Measurements from ENCODE around the gene PYGM. TPM values are rescaled to one million over a fixed set of nuclear protein-coding genes. Genes with fewer than 3 reads are reported as not detected.

Gene PYGM
- polyA plus RNA-seq, 4 donors = 1.6 to 3.0 (median 2.1) TPM

- no peak for DNase-seq (ENCODE audit: low read depth in 4 of 4, low spot score in 2 of 4)
Measured at GRCh38 chr11:64754919-64755662, 4.7 kb downstream of the PYGM start.

- no peak for DNase-seq (ENCODE audit: low read depth in 4 of 4, low spot score in 2 of 4)
Measured at GRCh38 chr11:64754124-64754918, 5.5 kb downstream of the PYGM start.

- no peak for DNase-seq (ENCODE audit: low read depth in 4 of 4, low spot score in 2 of 4)
Measured at GRCh38 chr11:64753380-64754123, 6.2 kb downstream of the PYGM start.

- DNase-seq (ENCODE audit: low read depth in 4 of 4, low spot score in 2 of 4) = no peak
Measured at GRCh38 chr11:64753019-64753379, 6.8 kb downstream of the PYGM start.

- no peak for DNase-seq (ENCODE audit: low read depth in 4 of 4, low spot score in 2 of 4)
Measured at GRCh38 chr11:64752175-64752970, 7.4 kb downstream of the PYGM start.

- DNase-seq (ENCODE audit: low read depth in 4 of 4, low spot score in 2 of 4) = no peak
Measured at GRCh38 chr11:64751580-64751979, 8.2 kb downstream of the PYGM start.

GRCh38 chr11:64751136-64751535, 8.6 kb downstream of the PYGM start:
- no peak for DNase-seq (ENCODE audit: low read depth in 4 of 4, low spot score in 2 of 4)

- no peak for DNase-seq (ENCODE audit: low read depth in 4 of 4, low spot score in 2 of 4)
Measured at GRCh38 chr11:64750361-64751054, 9.3 kb downstream of the PYGM start.

- DNase-seq (ENCODE audit: low read depth in 4 of 4, low spot score in 2 of 4) = no peak
Measured at GRCh38 chr11:64747961-64748665, 11.7 kb downstream of the PYGM start.

- no peak for DNase-seq (ENCODE audit: low read depth in 4 of 4, low spot score in 2 of 4)
Measured at GRCh38 chr11:64746486-64746885, 13.3 kb downstream of the PYGM start.

GRCh38 chr11:64745521-64746328, 14.0 kb downstream of the PYGM start:
- DNase-seq (ENCODE audit: low read depth in 4 of 4, low spot score in 2 of 4) = no peak

- DNase-seq (ENCODE audit: low read depth in 4 of 4, low spot score in 2 of 4) = no peak
Measured at GRCh38 chr11:64745189-64745520, 14.6 kb downstream of the PYGM start.

GRCh38 chr11:64744544-64745188, 15.1 kb downstream of the PYGM start:
- DNase-seq (ENCODE audit: low read depth in 4 of 4, low spot score in 2 of 4) = no peak

- DNase-seq (ENCODE audit: low read depth in 4 of 4, low spot score in 2 of 4) = no peak
Measured at GRCh38 chr11:64743591-64744543, 15.9 kb downstream of the PYGM start, which contains the start of gene RASGRP2. RASGRP2 (minus strand) TSS chr11:64744142; CDS start chr11:64742866, 1,276 bp downstream.

GRCh38 chr11:64742889-64743590, 16.7 kb downstream of the PYGM start:
- no peak for DNase-seq (ENCODE audit: low read depth in 4 of 4, low spot score in 2 of 4)

Data from left renal cortex interstitium (tissue), 4 donors.